ENCODE results near the gene TUT7.

Gene TUT7

GRCh38 chr9:86356871-86357866 is 3.0 kb upstream of the TUT7 start:
- no peak for TF ChIP-seq ZNF274 (IDR thresholded peaks at IDR 0.05; ENCODE audit: low read depth, low read length)
- H3K4me3 ChIP-seq (ENCODE audit: low read length): no peak overlapping the region

GRCh38 chr9:86355814-86356213 is 1.6 kb upstream of the TUT7 start:
- no peak overlapping the region for H3K4me3 ChIP-seq (ENCODE audit: low read length)
- no peak for TF ChIP-seq ZNF274 (IDR thresholded peaks at IDR 0.05; ENCODE audit: low read depth, low read length)

- no peak for TF ChIP-seq ZNF274 (IDR thresholded peaks at IDR 0.05; ENCODE audit: low read depth, low read length)
Observed at GRCh38 chr9:86354818-86355309, 654 bp upstream of the TUT7 start.

GRCh38 chr9:86353655-86354010 is 577 bp downstream of the TUT7 start:
- peak overlapping the region; percentile 78 for H3K4me3 ChIP-seq (ENCODE audit: low read length)
- TF ChIP-seq ZNF274 (IDR thresholded peaks at IDR 0.05; ENCODE audit: low read depth, low read length): no peak

More at GRCh38 chr9:86354818-86355309, 654 bp upstream of the TUT7 start:
- peak overlapping the region; percentile 83 for H3K4me3 ChIP-seq (ENCODE audit: low read length)

GRCh38 chr9:86352440-86353077 is 1.7 kb downstream of the TUT7 start:
- TF ChIP-seq ZNF274 (IDR thresholded peaks at IDR 0.05; ENCODE audit: low read depth, low read length): no peak
- H3K4me3 ChIP-seq (ENCODE audit: low read length): peak overlapping the region; percentile 78

GRCh38 chr9:86351880-86352279 is 2.3 kb downstream of the TUT7 start:
- no peak for TF ChIP-seq ZNF274 (IDR thresholded peaks at IDR 0.05; ENCODE audit: low read depth, low read length)
- H3K4me3 ChIP-seq (ENCODE audit: low read length): peak overlapping the region; percentile 78; the same call in 1 of the 2 replicates

GRCh38 chr9:86350006-86350760 is 4.0 kb downstream of the TUT7 start:
- no peak for TF ChIP-seq ZNF274 (IDR thresholded peaks at IDR 0.05; ENCODE audit: low read depth, low read length)
- H3K4me3 ChIP-seq (ENCODE audit: low read length): peak overlapping the region; percentile 78

- no peak overlapping the region; the same call in 1 of the 2 replicates for H3K4me3 ChIP-seq (ENCODE audit: low read length)
- no peak for TF ChIP-seq ZNF274 (IDR thresholded peaks at IDR 0.05; ENCODE audit: low read depth, low read length)
Observed at GRCh38 chr9:86349271-86349670, 4.9 kb downstream of the TUT7 start.

- TF ChIP-seq ZNF274 (IDR thresholded peaks at IDR 0.05; ENCODE audit: low read depth, low read length): no peak
- no peak overlapping the region for H3K4me3 ChIP-seq (ENCODE audit: low read length)
Observed at GRCh38 chr9:86347991-86348390, 6.2 kb downstream of the TUT7 start.

GRCh38 chr9:86344818-86345217 is 9.4 kb downstream of the TUT7 start:
- H3K4me3 ChIP-seq (ENCODE audit: low read length): no peak overlapping the region
- no peak for TF ChIP-seq ZNF274 (IDR thresholded peaks at IDR 0.05; ENCODE audit: low read depth, low read length)

- TF ChIP-seq ZNF274 (IDR thresholded peaks at IDR 0.05; ENCODE audit: low read depth, low read length): no peak
- no peak overlapping the region for H3K4me3 ChIP-seq (ENCODE audit: low read length)
Observed at GRCh38 chr9:86342269-86342668, 11.9 kb downstream of the TUT7 start.

- TF ChIP-seq ZNF274 (IDR thresholded peaks at IDR 0.05; ENCODE audit: low read depth, low read length): no peak
Observed at GRCh38 chr9:86341007-86341491, 13.2 kb downstream of the TUT7 start.

GRCh38 chr9:86340356-86341006 is 13.7 kb downstream of the TUT7 start:
- no peak overlapping the region for H3K4me3 ChIP-seq (ENCODE audit: low read length)
- no peak for TF ChIP-seq ZNF274 (IDR thresholded peaks at IDR 0.05; ENCODE audit: low read depth, low read length)

More at GRCh38 chr9:86341007-86341491, 13.2 kb downstream of the TUT7 start:
- 0 out of 2 replicates have a peak overlapping the region, but pooled peaks have one; percentile 17 for H3K4me3 ChIP-seq (ENCODE audit: low read length)

All from GM08714 (cell line).